ENCODE results near the gene ENDOG.

DNA sequence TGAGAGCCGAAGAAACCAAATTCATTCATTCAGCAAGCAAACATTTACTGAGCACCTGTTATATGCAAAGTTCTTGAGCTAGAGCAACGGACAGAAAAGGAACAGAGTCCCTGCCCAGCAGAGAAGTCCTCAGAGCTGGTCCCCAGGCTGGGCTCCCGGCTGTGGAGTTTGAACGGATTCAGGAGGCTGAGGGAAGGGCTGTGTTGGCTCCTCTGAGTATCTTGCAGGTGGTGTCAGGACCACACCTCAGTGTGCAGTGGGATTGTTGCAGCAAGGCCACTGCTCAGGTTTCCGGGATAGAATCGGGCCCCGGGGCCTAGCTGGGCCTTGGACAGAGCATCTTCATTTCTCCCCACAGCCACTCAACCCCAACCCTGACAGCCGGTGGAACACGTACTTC is 26.2 kb upstream of the ENDOG start:
- no peak for TF ChIP-seq EZH2 (IDR thresholded peaks at IDR 0.05; ENCODE audit: low read length, missing control alignments)
- TF ChIP-seq CTCF (conservative IDR thresholded peaks at IDR 0.05 in 1 of 2, IDR thresholded peaks at IDR 0.05 in 1 of 2; ENCODE audit: low read depth in 1 of 2, low read length in 2 of 2) = no peak
